SH-SY5Y (cell line): Measurements from ENCODE around the gene XRCC1.

Experiments
- GATA2 ChIP-seq: IDR thresholded peaks from 2 replicates; pipeline ENCODE4 v1.6.1; 2011; ENCODE audit warnings: mild to moderate bottlenecking, low read depth, low read length
- GATA3 ChIP-seq: IDR thresholded peaks from 2 replicates; pipeline ENCODE4 v1.6.1; 2011; ENCODE audit warnings: low read depth, mild to moderate bottlenecking, low read length, moderate library complexity

GRCh38 chr19:43589678-43590077, 14.4 kb upstream of the XRCC1 start:
- TF ChIP-seq GATA3: no peak
- TF ChIP-seq GATA2: no peak
